Fibroblast of skin of scalp (primary cell): ENCODE measurements around the gene TENT4A.

Experiments used
- DNase-seq: peaks from one replicate; pipeline ENCODE4 v3.0.0-alpha.2; 2013

The TENT4A gene

GRCh38 chr5:6733411-6734242 is 20.4 kb downstream of the TENT4A start:
- peak; percentile 63 for DNase-seq

- peak; percentile 17 for DNase-seq
Observed at GRCh38 chr5:6734243-6734700, 21.0 kb downstream of the TENT4A start.

GRCh38 chr5:6734781-6735180 is 21.5 kb downstream of the TENT4A start:
- no peak for DNase-seq

GRCh38 chr5:6736106-6736505 is 22.9 kb downstream of the TENT4A start:
- no peak for DNase-seq

GRCh38 chr5:6736524-6737042 is 23.4 kb downstream of the TENT4A start:
- DNase-seq: no peak

GRCh38 chr5:6737043-6737941 is 24.1 kb downstream of the TENT4A start:
- no peak for DNase-seq

GRCh38 chr5:6739603-6740002 is 26.4 kb downstream of the TENT4A start:
- DNase-seq: no peak

GRCh38 chr5:6740586-6741150 is 27.4 kb downstream of the TENT4A start:
- DNase-seq: no peak

GRCh38 chr5:6742081-6742758 is 29.0 kb downstream of the TENT4A start:
- DNase-seq: no peak

- DNase-seq: no peak
Observed at GRCh38 chr5:6743161-6743560, 29.9 kb downstream of the TENT4A start.

GRCh38 chr5:6744841-6745705 is 31.8 kb downstream of the TENT4A start:
- no peak for DNase-seq

GRCh38 chr5:6745706-6746222 is 32.5 kb downstream of the TENT4A start:
- DNase-seq: peak; percentile 54

- DNase-seq: no peak
Observed at GRCh38 chr5:6746244-6746643, 33.0 kb downstream of the TENT4A start.

GRCh38 chr5:6747103-6747502 is 33.9 kb downstream of the TENT4A start:
- DNase-seq: no peak

- no peak for DNase-seq
Observed at GRCh38 chr5:6748142-6748541, 34.9 kb downstream of the TENT4A start.

GRCh38 chr5:6749026-6749716 is 35.9 kb downstream of the TENT4A start:
- DNase-seq: no peak

- DNase-seq: no peak
Observed at GRCh38 chr5:6750142-6750840, 37.1 kb downstream of the TENT4A start.

GRCh38 chr5:6750951-6751685 is 37.9 kb downstream of the TENT4A start:
- DNase-seq: no peak

- DNase-seq: no peak
Observed at GRCh38 chr5:6752236-6752635, 39.0 kb downstream of the TENT4A start.
